ENCODE measurements around the gene ZBTB12.

DNA sequence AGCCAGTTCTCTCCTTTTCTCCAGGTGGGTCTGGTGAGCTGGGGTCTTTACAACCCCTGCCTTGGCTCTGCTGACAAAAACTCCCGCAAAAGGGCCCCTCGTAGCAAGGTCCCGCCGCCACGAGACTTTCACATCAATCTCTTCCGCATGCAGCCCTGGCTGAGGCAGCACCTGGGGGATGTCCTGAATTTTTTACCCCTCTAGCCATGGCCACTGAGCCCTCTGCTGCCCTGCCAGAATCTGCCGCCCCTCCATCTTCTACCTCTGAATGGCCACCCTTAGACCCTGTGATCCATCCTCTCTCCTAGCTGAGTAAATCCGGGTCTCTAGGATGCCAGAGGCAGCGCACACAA lies 43.2 kb upstream of the ZBTB12 start:
- TF ChIP-seq, protein P1, sequence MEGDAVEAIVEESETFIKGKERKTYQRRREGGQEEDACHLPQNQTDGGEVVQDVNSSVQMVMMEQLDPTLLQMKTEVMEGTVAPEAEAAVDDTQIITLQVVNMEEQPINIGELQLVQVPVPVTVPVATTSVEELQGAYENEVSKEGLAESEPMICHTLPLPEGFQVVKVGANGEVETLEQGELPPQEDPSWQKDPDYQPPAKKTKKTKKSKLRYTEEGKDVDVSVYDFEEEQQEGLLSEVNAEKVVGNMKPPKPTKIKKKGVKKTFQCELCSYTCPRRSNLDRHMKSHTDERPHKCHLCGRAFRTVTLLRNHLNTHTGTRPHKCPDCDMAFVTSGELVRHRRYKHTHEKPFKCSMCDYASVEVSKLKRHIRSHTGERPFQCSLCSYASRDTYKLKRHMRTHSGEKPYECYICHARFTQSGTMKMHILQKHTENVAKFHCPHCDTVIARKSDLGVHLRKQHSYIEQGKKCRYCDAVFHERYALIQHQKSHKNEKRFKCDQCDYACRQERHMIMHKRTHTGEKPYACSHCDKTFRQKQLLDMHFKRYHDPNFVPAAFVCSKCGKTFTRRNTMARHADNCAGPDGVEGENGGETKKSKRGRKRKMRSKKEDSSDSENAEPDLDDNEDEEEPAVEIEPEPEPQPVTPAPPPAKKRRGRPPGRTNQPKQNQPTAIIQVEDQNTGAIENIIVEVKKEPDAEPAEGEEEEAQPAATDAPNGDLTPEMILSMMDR (IDR thresholded peaks at IDR 0.05), result no peak
- no peak for TF ChIP-seq POLR2A (IDR thresholded peaks at IDR 0.05)

All from esophagus squamous epithelium (tissue), 4 donors.